ENCODE results near the gene REN. TPM values are rescaled to one million over a fixed set of nuclear protein-coding genes. Genes with fewer than 3 reads are reported as not detected.

The REN gene
- total and polyA plus RNA-seq, 7 experiments from 2014 or later, result not detected

- peaks cover 0 to 10% (median 0%) of the 10 kb centered on the region in 5 donors for H3K36me3 Mint-ChIP-seq
- Histone ChIP-seq H3K36me3 (ENCODE audit: control insufficient read depth in 2 of 3, insufficient read depth in 3 of 3, low read length in 3 of 3) (peaks cover 0 to under 1% (median 0%) of the 10 kb centered on the region in 3 experiments), H3K27ac (ENCODE audit: low read depth, low read length) (no peak overlapping the region), H3K4me3 (ENCODE audit: low read length) (no peak overlapping the region), H3K9me3 (ENCODE audit: control insufficient read depth in 2 of 3, low read length in 3 of 3) (no peaks in the 10 kb centered on the region), H3K27me3 (ENCODE audit: control insufficient read depth in 2 of 2, insufficient read depth in 2 of 2, low read length in 2 of 2) (no peaks in the 10 kb centered on the region), H3K4me1 (ENCODE audit: control insufficient read depth in 2 of 2, insufficient read depth in 2 of 2, low read length in 2 of 2) (no peaks in the 10 kb centered on the region)
- ChIA-PET POLR2A (no interaction called here), CTCF (no interaction called here)
- peaks cover 0 to 17% (median 0%) of the 10 kb centered on the region in 5 donors for H3K27me3 Mint-ChIP-seq
- intact Hi-C loops (cut with micrococcal nuclease), result no loop called here
- ATAC-seq, result no peak
- peak overlapping the region in 1 of 9 donors; percentile 62 for H3K27ac Mint-ChIP-seq
- H3K4me1 Mint-ChIP-seq, result peaks cover 2 to 13% (median 8%) of the 10 kb centered on the region in 7 donors
- no peaks in the 10 kb centered on the region for H3K9me3 Mint-ChIP-seq
- DNase-seq, result no peak
- no peak overlapping the region for H3K4me3 Mint-ChIP-seq
Observed at GRCh38 chr1:204146309-204146708, 19.8 kb downstream of the REN start.

GRCh38 chr1:204145033-204145504 lies 21.1 kb downstream of the REN start:
- H3K9me3 Mint-ChIP-seq, result no peaks in the 10 kb centered on the region
- no peak overlapping the region for H3K27ac Mint-ChIP-seq
- no peak overlapping the region for H3K4me3 Mint-ChIP-seq
- intact Hi-C loops (cut with micrococcal nuclease), result no loop called here
- peaks cover 0 to 7% (median 0%) of the 10 kb centered on the region in 5 donors for H3K27me3 Mint-ChIP-seq
- ATAC-seq, result no peak
- POLR2A ChIA-PET, result no interaction called here
- H3K9me3 ChIP-seq (ENCODE audit: control insufficient read depth in 2 of 3, low read length in 3 of 3), result no peaks in the 10 kb centered on the region
- no peaks in the 10 kb centered on the region for H3K36me3 ChIP-seq (ENCODE audit: control insufficient read depth in 2 of 3, insufficient read depth in 3 of 3, low read length in 3 of 3)
- CTCF ChIA-PET, result no interaction called here
- H3K27ac ChIP-seq (ENCODE audit: low read depth, low read length), result no peak overlapping the region
- peaks cover 0 to 8% (median 3%) of the 10 kb centered on the region in 7 donors for H3K4me1 Mint-ChIP-seq
- DNase-seq, result no peak
- H3K4me3 ChIP-seq (ENCODE audit: low read length), result no peak overlapping the region
- H3K4me1 ChIP-seq (ENCODE audit: control insufficient read depth in 2 of 2, insufficient read depth in 2 of 2, low read length in 2 of 2), result no peaks in the 10 kb centered on the region
- H3K27me3 ChIP-seq (ENCODE audit: control insufficient read depth in 2 of 2, insufficient read depth in 2 of 2, low read length in 2 of 2), result no peaks in the 10 kb centered on the region
- H3K36me3 Mint-ChIP-seq, result peaks cover 0 to 17% (median 3%) of the 10 kb centered on the region in 5 donors

- H3K27ac Mint-ChIP-seq, result no peak overlapping the region
- Histone ChIP-seq H3K27me3 (ENCODE audit: control insufficient read depth in 2 of 2, insufficient read depth in 2 of 2, low read length in 2 of 2) (no peaks in the 10 kb centered on the region), H3K27ac (ENCODE audit: low read depth, low read length) (no peak overlapping the region), H3K36me3 (ENCODE audit: control insufficient read depth in 2 of 3, insufficient read depth in 3 of 3, low read length in 3 of 3) (peaks cover 0 to 3% (median 0%) of the 10 kb centered on the region in 3 experiments), H3K4me1 (ENCODE audit: control insufficient read depth in 2 of 2, insufficient read depth in 2 of 2, low read length in 2 of 2) (no peaks in the 10 kb centered on the region), H3K9me3 (ENCODE audit: control insufficient read depth in 2 of 3, low read length in 3 of 3) (no peaks in the 10 kb centered on the region), H3K4me3 (ENCODE audit: low read length) (no peak overlapping the region)
- ATAC-seq (no peak), DNase-seq (no peak)
- H3K36me3 Mint-ChIP-seq, result peaks cover 0 to 24% (median 6%) of the 10 kb centered on the region in 5 donors
- no peaks in the 10 kb centered on the region for H3K4me1 Mint-ChIP-seq
- intact Hi-C loops (cut with micrococcal nuclease), result no loop called here
- H3K27me3 Mint-ChIP-seq, result peaks cover 0 to 4% (median 0%) of the 10 kb centered on the region in 5 donors
- ChIA-PET POLR2A (no interaction called here), CTCF (interaction anchor here (0.6 kb wide), 1 partner anchor 10 kb away, joined by 3 read pairs; no protein-coding TSS in a partner anchor)
- H3K9me3 Mint-ChIP-seq, result no peaks in the 10 kb centered on the region
- H3K4me3 Mint-ChIP-seq, result no peak overlapping the region
Observed at GRCh38 chr1:204143276-204144041, 22.7 kb downstream of the REN start.

GRCh38 chr1:204142032-204142974 lies 23.8 kb downstream of the REN start:
- Histone ChIP-seq H3K4me3 (ENCODE audit: low read length) (no peak overlapping the region), H3K9me3 (ENCODE audit: control insufficient read depth in 2 of 3, low read length in 3 of 3) (no peaks in the 10 kb centered on the region), H3K4me1 (ENCODE audit: control insufficient read depth in 2 of 2, insufficient read depth in 2 of 2, low read length in 2 of 2) (no peaks in the 10 kb centered on the region), H3K36me3 (ENCODE audit: control insufficient read depth in 2 of 3, insufficient read depth in 3 of 3, low read length in 3 of 3) (peaks cover 0 to 6% (median 0%) of the 10 kb centered on the region in 3 experiments), H3K27ac (ENCODE audit: low read depth, low read length) (no peak overlapping the region), H3K27me3 (ENCODE audit: control insufficient read depth in 2 of 2, insufficient read depth in 2 of 2, low read length in 2 of 2) (no peaks in the 10 kb centered on the region)
- Mint-ChIP-seq H3K4me1 (no peaks in the 10 kb centered on the region), H3K27me3 (peaks cover 0 to 4% (median 0%) of the 10 kb centered on the region in 5 donors), H3K9me3 (no peaks in the 10 kb centered on the region), H3K36me3 (peaks cover 0 to 24% (median 6%) of the 10 kb centered on the region in 5 donors), H3K27ac (no peak overlapping the region), H3K4me3 (no peak overlapping the region)
- ChIA-PET CTCF (interaction anchor here (1.4 kb wide), 1 partner anchor 13 kb away, joined by 3 read pairs; no protein-coding TSS in a partner anchor), POLR2A (no interaction called here)
- no peak for DNase-seq
- intact Hi-C loops (cut with micrococcal nuclease), result no loop called here
- ATAC-seq, result no peak

GRCh38 chr1:204141131-204141530 lies 25.0 kb downstream of the REN start:
- no peak overlapping the region for H3K27ac Mint-ChIP-seq
- no peaks in the 10 kb centered on the region for H3K9me3 Mint-ChIP-seq
- POLR2A ChIA-PET, result interaction anchor here (0.6 kb wide), 1 partner anchor 327 kb away, joined by 4 read pairs; no protein-coding TSS in a partner anchor
- peaks cover 0 to 24% (median 6%) of the 10 kb centered on the region in 5 donors for H3K36me3 Mint-ChIP-seq
- peaks cover 0 to 6% (median 0%) of the 10 kb centered on the region in 3 experiments for H3K36me3 ChIP-seq (ENCODE audit: control insufficient read depth in 2 of 3, insufficient read depth in 3 of 3, low read length in 3 of 3)
- H3K27me3 Mint-ChIP-seq, result peaks cover 0 to 4% (median 0%) of the 10 kb centered on the region in 5 donors
- H3K4me3 ChIP-seq (ENCODE audit: low read length), result no peak overlapping the region
- H3K4me1 Mint-ChIP-seq, result no peaks in the 10 kb centered on the region
- no peaks in the 10 kb centered on the region for H3K27me3 ChIP-seq (ENCODE audit: control insufficient read depth in 2 of 2, insufficient read depth in 2 of 2, low read length in 2 of 2)
- no peak overlapping the region for H3K4me3 Mint-ChIP-seq
- CTCF ChIA-PET, result interaction anchor here (1.4 kb wide), 1 partner anchor 11 kb away, joined by 3 read pairs; no protein-coding TSS in a partner anchor
- H3K27ac ChIP-seq (ENCODE audit: low read depth, low read length), result no peak overlapping the region
- no peak for ATAC-seq
- H3K4me1 ChIP-seq (ENCODE audit: control insufficient read depth in 2 of 2, insufficient read depth in 2 of 2, low read length in 2 of 2), result no peaks in the 10 kb centered on the region
- intact Hi-C loops (cut with micrococcal nuclease), result no loop called here
- DNase-seq, result no peak
- H3K9me3 ChIP-seq (ENCODE audit: control insufficient read depth in 2 of 3, low read length in 3 of 3), result no peaks in the 10 kb centered on the region

- POLR2A ChIA-PET, result no interaction called here
Observed at GRCh38 chr1:204139952-204140351, 26.2 kb downstream of the REN start.

More at GRCh38 chr1:204139952-204140351, 26.2 kb downstream of the REN start:
- no peaks in the 10 kb centered on the region for H3K9me3 Mint-ChIP-seq
- no peak overlapping the region for H3K27ac Mint-ChIP-seq
- H3K4me1 Mint-ChIP-seq, result no peaks in the 10 kb centered on the region
- H3K36me3 Mint-ChIP-seq, result peaks cover 0 to 24% (median 6%) of the 10 kb centered on the region in 5 donors
- CTCF ChIA-PET, result no interaction called here
- Histone ChIP-seq H3K36me3 (ENCODE audit: control insufficient read depth in 2 of 3, insufficient read depth in 3 of 3, low read length in 3 of 3) (peaks cover 0 to 6% (median 0%) of the 10 kb centered on the region in 3 experiments), H3K4me3 (ENCODE audit: low read length) (no peak overlapping the region), H3K4me1 (ENCODE audit: control insufficient read depth in 2 of 2, insufficient read depth in 2 of 2, low read length in 2 of 2) (no peaks in the 10 kb centered on the region), H3K9me3 (ENCODE audit: control insufficient read depth in 2 of 3, low read length in 3 of 3) (no peaks in the 10 kb centered on the region), H3K27ac (ENCODE audit: low read depth, low read length) (no peak overlapping the region), H3K27me3 (ENCODE audit: control insufficient read depth in 2 of 2, insufficient read depth in 2 of 2, low read length in 2 of 2) (no peaks in the 10 kb centered on the region)
- peaks cover 0 to 4% (median 0%) of the 10 kb centered on the region in 5 donors for H3K27me3 Mint-ChIP-seq
- DNase-seq, result no peak
- ATAC-seq, result no peak
- H3K4me3 Mint-ChIP-seq, result no peak overlapping the region
- intact Hi-C loops (cut with micrococcal nuclease), result no loop called here
